Transverse colon (tissue), 4 donors: Measurements from ENCODE around the gene KRTAP4-9.

ENCODE experiments used
- CTCF ChIP-seq, 5 experiments: fragments of 200-600 bp in 3 of 5; fragments of 450-650 bp in 2 of 5; sonication (generic) in 3 of 5; IDR thresholded peaks; 1 replicate in 2 of 5; 2 replicates in 3 of 5; pipeline ENCODE4 v1.5.1; 2016 to 2017; ENCODE audit warnings: antibody characterized with exemption in 5 of 5, inconsistent platforms in 3 of 5, mild to moderate bottlenecking in 2 of 5, moderate library complexity in 1 of 5
- EP300 ChIP-seq: sonication (generic); formaldehyde crosslinking; IDR thresholded peaks from one replicate; pipeline ENCODE4 v1.6.1; 2017; ENCODE audit warnings: antibody characterized with exemption, low read depth
- POLR2A ChIP-seq: fragments of 450-650 bp; IDR thresholded peaks from one replicate; pipeline ENCODE4 v1.6.1; 2016; ENCODE audit warnings: antibody characterized with exemption, mild to moderate bottlenecking, moderate library complexity
- POLR2AphosphoS5 ChIP-seq, 3 donors: sonication (generic); formaldehyde crosslinking; IDR thresholded peaks; one replicate each; pipeline ENCODE4 v1.6.1; 2016; ENCODE audit warnings: antibody characterized with exemption in 3 of 3

- TF ChIP-seq CTCF (IDR thresholded peaks at IDR 0.05) (no peak), POLR2AphosphoS5 (IDR thresholded peaks at IDR 0.05) (no peak), POLR2A (no peak), EP300 (no peak)
Measured at GRCh38 chr17:41140360-41141131, 35.4 kb downstream of the KRTAP4-9 start, which contains the start of gene KRTAP4-6.
